HCT116 (cell line): ENCODE results near the gene GABBR2. TPM values are rescaled to one million over a fixed set of nuclear protein-coding genes. Genes with fewer than 3 reads are reported as not detected.

Source experiments
- ATAC-seq: fragments of 200-7000 bp; cut with Tn5 transposase; 2 replicates; pipeline ENCODE4 v1.9.1; 2020; ENCODE audit warnings: mild to moderate bottlenecking, moderate library complexity
- BruUV-seq: library from RNA; stranded (reverse); fragments of 400-500 nt; replicated peaks from 2 replicates; lab custom pipeline; 2021; lab: Mats Ljungman, UMichigan
- CTCF ChIA-PET: fragments of 300-600 bp; sonication (Branson Sonifier 250); formaldehyde crosslinking; loops from one replicate; lab custom pipeline; 2021; ENCODE audit warnings: antibody characterized with exemption; lab: Charles Lee
- POLR2A ChIA-PET: fragments of 300-600, 350-600 bp; sonication (Branson Sonifier 250); formaldehyde crosslinking; loops from one replicate; lab custom pipeline; 2021; ENCODE audit warnings: antibody characterized with exemption; lab: Charles Lee
- RAD21 ChIA-PET, 2 experiments: fragments of 300-600 bp; sonication (Branson Sonifier 250); formaldehyde crosslinking; loops; one replicate each; lab custom pipeline; 2023; ENCODE audit warnings: low total read pairs in 2 of 2; ENCODE audit not compliant: uncharacterized antibody in 2 of 2, unreplicated experiment in 2 of 2, low non-redundant PET in 1 of 2; lab: Charles Lee
- DNase-seq: peaks from one replicate; pipeline ENCODE4 v3.0.0-alpha.2; 2010; ENCODE audit warnings: low read depth, low spot score
- H2AFZ ChIP-seq: fragments of 200-600 bp; shearing (Covaris generic), sonication (generic); 2 replicates; pipeline ENCODE4 v1.6.1; 2017; ENCODE audit warnings: low read depth, mixed run types, mixed read lengths, antibody characterized with exemption, low read length; ENCODE audit not compliant: poor library complexity, severe bottlenecking
- H3K27ac ChIP-seq: 2 replicates; pipeline ENCODE4 v1.5.1; 2012; ENCODE audit warnings: low read depth, low read length
- H3K27me3 ChIP-seq: fragments of 200-600 bp; sonication (generic); 2 replicates; pipeline ENCODE4 v1.6.1; 2016; ENCODE audit warnings: mixed run types, low read length, mixed read lengths; ENCODE audit not compliant: insufficient read depth
- H3K36me3 ChIP-seq, 2 experiments: fragments of 200-500 bp in 1 of 2; fragments of 200-600 bp in 1 of 2; sonication (Bioruptor generic) in 1 of 2; sonication (generic) in 1 of 2; 2 replicates each; pipeline versions ENCODE4 v1.5.1 to v1.6.1; 2014 to 2016; ENCODE audit warnings: low read length in 2 of 2, inconsistent platforms in 1 of 2, mixed read lengths in 1 of 2, mixed run types in 1 of 2; ENCODE audit not compliant: insufficient read depth in 2 of 2, control insufficient read depth in 1 of 2
- H3K4me1 ChIP-seq, 2 experiments: fragments of 200-600 bp in 1 of 2; sonication (generic) in 1 of 2; 2 replicates each; pipeline versions ENCODE4 v1.5.1 to v1.6.1; 2012 to 2017; ENCODE audit warnings: low read length in 2 of 2, inconsistent platforms in 1 of 2, mild to moderate bottlenecking in 1 of 2, mixed read lengths in 1 of 2, mixed run types in 1 of 2, moderate library complexity in 1 of 2; ENCODE audit not compliant: insufficient read depth in 2 of 2, control insufficient read depth in 1 of 2
- H3K4me2 ChIP-seq: fragments of 200-600 bp; sonication (generic); 2 replicates; pipeline ENCODE4 v1.6.1; 2017; ENCODE audit warnings: mixed run types, low read length, mixed read lengths
- H3K4me3 ChIP-seq, 2 experiments: fragments of 200-600 bp in 1 of 2; sonication (generic) in 1 of 2; replicated peaks in 1 of 2; 2 replicates each; pipeline ENCODE4 v1.5.1; 2011 to 2016; ENCODE audit warnings: low read length in 2 of 2, control low read depth in 1 of 2, low read depth in 1 of 2, mild to moderate bottlenecking in 1 of 2, mixed read lengths in 1 of 2, mixed run types in 1 of 2
- H3K79me2 ChIP-seq: fragments of 200-600 bp; sonication (generic); 2 replicates; pipeline ENCODE4 v1.6.1; 2017; ENCODE audit warnings: mild to moderate bottlenecking, mixed run types, low read length, moderate library complexity, mixed read lengths; ENCODE audit not compliant: insufficient read depth
- H3K9ac ChIP-seq: fragments of 200-600 bp; sonication (generic); 2 replicates; pipeline ENCODE4 v1.6.1; 2016; ENCODE audit warnings: low read length, mixed read lengths
- H3K9me2 ChIP-seq: fragments of 200-600 bp; sonication (generic), shearing (Covaris generic); 2 replicates; pipeline ENCODE4 v1.6.1; 2017; ENCODE audit warnings: mixed run types, mild to moderate bottlenecking, moderate library complexity; ENCODE audit not compliant: insufficient read depth
- H3K9me3 ChIP-seq, 2 experiments: fragments of 200-500 bp in 1 of 2; fragments of 200-600 bp in 1 of 2; sonication (Bioruptor generic) in 1 of 2; sonication (generic) in 1 of 2; 2 replicates each; pipeline ENCODE4 v1.6.1; 2014 to 2017; ENCODE audit warnings: low read length in 2 of 2, mixed read lengths in 2 of 2, inconsistent platforms in 1 of 2, low read depth in 1 of 2, mild to moderate bottlenecking in 1 of 2, mixed run types in 1 of 2, moderate library complexity in 1 of 2; ENCODE audit not compliant: control insufficient read depth in 1 of 2, insufficient read depth in 1 of 2
- H4K20me1 ChIP-seq: fragments of 200-600 bp; sonication (generic), shearing (Covaris generic); 2 replicates; pipeline ENCODE4 v1.6.1; 2017; ENCODE audit warnings: mixed run types, mild to moderate bottlenecking, moderate library complexity; ENCODE audit not compliant: insufficient read depth
- ATF3 ChIP-seq: IDR thresholded peaks from 2 replicates; pipeline ENCODE4 v1.6.1; 2012
- CEBPB ChIP-seq: IDR thresholded peaks from 2 replicates; pipeline ENCODE4 v1.6.1; 2012; ENCODE audit warnings: low read depth
- ELF1 ChIP-seq: IDR thresholded peaks from 2 replicates; pipeline ENCODE4 v1.6.1; 2012; ENCODE audit warnings: low read depth, borderline replicate concordance
- EZH2phosphoT487 ChIP-seq: fragments of 200-600 bp; IDR thresholded peaks from 2 replicates; pipeline ENCODE4 v1.6.1; 2018; ENCODE audit warnings: antibody characterized with exemption, borderline replicate concordance
- JUND ChIP-seq: IDR thresholded peaks from 2 replicates; pipeline ENCODE4 v1.6.1; 2012
- MAX ChIP-seq: IDR thresholded peaks from 2 replicates; pipeline ENCODE4 v1.6.1; 2012
- POLR2AphosphoS5 ChIP-seq: IDR thresholded peaks from 2 replicates; pipeline ENCODE4 v1.6.1; 2011; ENCODE audit warnings: mild to moderate bottlenecking, low read depth, low read length, moderate library complexity
- RAD21 ChIP-seq: IDR thresholded peaks from 2 replicates; pipeline ENCODE4 v1.6.1; 2012; ENCODE audit warnings: low read depth, mild to moderate bottlenecking
- SP1 ChIP-seq: IDR thresholded peaks from 2 replicates; pipeline ENCODE4 v1.6.1; 2012; ENCODE audit warnings: low read depth
- TCF7L2 ChIP-seq: IDR thresholded peaks from 2 replicates; pipeline ENCODE4 v1.7.0; 2011; ENCODE audit warnings: borderline replicate concordance, inconsistent platforms; ENCODE audit not compliant: insufficient read depth, insufficient read length; ENCODE audit errors: extremely low read depth
- YY1 ChIP-seq: IDR thresholded peaks from 2 replicates; pipeline ENCODE4 v1.6.1; 2011; ENCODE audit warnings: low read length, low read depth, moderate library complexity, mild to moderate bottlenecking; ENCODE audit not compliant: insufficient replicate concordance; ENCODE audit errors: extremely low read depth
- ZBTB33 ChIP-seq: IDR thresholded peaks from 2 replicates; pipeline ENCODE4 v1.6.1; 2011; ENCODE audit warnings: mild to moderate bottlenecking, low read length, moderate library complexity; ENCODE audit not compliant: insufficient replicate concordance; ENCODE audit errors: extremely low read depth
- ZFX ChIP-seq: fragments of 450-650 bp; IDR thresholded peaks from 2 replicates; pipeline ENCODE4 v1.6.1; 2017
- intact Hi-C: fragments of 100-400 bp; cut with micrococcal nuclease; formaldehyde crosslinking; loops from 2 replicates; pipeline ENCODE4 v1.10.0; 2022
- total RNA-seq: library from RNA; stranded (reverse); gene quantifications from one replicate; pipeline ENCODE4 v1.2.1, GENCODE V29; 2021; ENCODE audit not compliant: unreplicated experiment

Gene GABBR2
- total RNA-seq, 1 experiment from 2014 or later = 0.15 TPM

GRCh38 chr9:98606730-98607129, 102.0 kb downstream of the GABBR2 start:
- H3K36me3 ChIP-seq = no peaks in the 10 kb centered on the region
- H3K9me3 ChIP-seq = no peaks in the 10 kb centered on the region
- H4K20me1 ChIP-seq = no peaks in the 10 kb centered on the region
- no peaks in the 10 kb centered on the region for H3K9me2 ChIP-seq
- DNase-seq = no peak
- no peak overlapping the region for H3K9ac ChIP-seq
- TF ChIP-seq ZBTB33 (no peak), ATF3 (no peak), ZFX (no peak), EZH2phosphoT487 (no peak), CEBPB (no peak), ELF1 (no peak), TCF7L2 (no peak), MAX (no peak), RAD21 (no peak), JUND (no peak), SP1 (no peak), POLR2AphosphoS5 (no peak), YY1 (no peak)
- TF ChIP-seq, all 23 proteins: peak for 0
- H3K79me2 ChIP-seq = no peaks in the 10 kb centered on the region
- no peak overlapping the region for H3K4me2 ChIP-seq
- H2AFZ ChIP-seq = no peak overlapping the region
- ATAC-seq = no peak
- ChIA-PET POLR2A (no interaction called here), CTCF (no interaction called here), RAD21 (no interaction called here)
- no TSS peak for BruUV-seq
- intact Hi-C loops = no loop called here
- H3K4me3 ChIP-seq = no peak overlapping the region
- H3K4me1 ChIP-seq = no peaks in the 10 kb centered on the region
- peaks cover 11% of the 10 kb centered on the region; the same call in 1 of the 2 replicates for H3K27me3 ChIP-seq
- H3K27ac ChIP-seq = no peak overlapping the region
